Left lung (tissue), 10 donors: Measurements from ENCODE around the gene CEBPZ. TPM values are rescaled to one million over a fixed set of nuclear protein-coding genes. Genes with fewer than 3 reads are reported as not detected.

Experiments used
- ATAC-seq: fragments of 200-7000 bp; cut with Tn5 transposase; one replicate; pipeline ENCODE4 v1.9.1; 2020; ENCODE audit warnings: moderate library complexity
- DNase-seq, 4 donors: peaks; one replicate each; pipeline ENCODE4 v3.0.0-alpha.2; 2013 to 2020
- H3K27ac ChIP-seq, 2 donors: fragments of 200-600 bp; sonication (generic) in 1 of 2; one replicate each; pipeline versions ENCODE4 v1.5.0 to v1.8.0; 2020 to 2021
- H3K27me3 ChIP-seq, 2 donors: fragments of 200-600 bp; sonication (generic) in 1 of 2; one replicate each; pipeline versions ENCODE4 v1.5.0 to v1.8.0; 2020 to 2021
- H3K36me3 ChIP-seq, 2 donors: fragments of 200-600 bp; sonication (generic) in 1 of 2; one replicate each; pipeline versions ENCODE4 v1.5.0 to v1.8.0; 2020 to 2021
- H3K4me1 ChIP-seq, 2 donors: fragments of 200-600 bp; one replicate each; pipeline ENCODE4 v1.8.0; 2021
- H3K4me3 ChIP-seq, 2 donors: fragments of 200-600 bp; sonication (generic) in 1 of 2; one replicate each; pipeline versions ENCODE4 v1.5.0 to v1.8.0; 2020 to 2021; ENCODE audit warnings: mild to moderate bottlenecking in 1 of 2
- H3K9me3 ChIP-seq, 2 donors: fragments of 200-600 bp; sonication (generic) in 1 of 2; one replicate each; pipeline versions ENCODE4 v1.5.0 to v1.8.0; 2020 to 2021
- CTCF ChIP-seq, 2 donors: fragments of 200-600 bp; sonication (generic) in 1 of 2; IDR thresholded peaks; one replicate each; pipeline versions ENCODE4 v1.5.0 to v1.8.0; 2021; ENCODE audit warnings: antibody characterized with exemption in 2 of 2
- intact Hi-C, 2 donors: fragments of 100-400 bp; cut with DNase I; formaldehyde crosslinking; loops; one replicate each; pipeline versions ENCODE4 v1.11.2 to v1.14.2; 2022
- polyA plus RNA-seq, 6 donors: library from polyadenylated mRNA; unstranded; fragments of 120-200 nt; gene quantifications; one replicate each; pipeline ENCODE4 v1.2.1, GENCODE V29; 2013; ENCODE audit not compliant: insufficient read length in 6 of 6
- total RNA-seq, 2 donors: library from RNA; stranded (reverse); fragmentation: NEBNext Ultra II Directional; extraction: Animal tissue kit (Norgen Biotek cat#: 25700); gene quantifications; one replicate each; pipeline ENCODE4 v1.2.1, GENCODE V29; 2021
- donor health status: DM: no; HTN: yes; CAD: no.
- donor health status: DM: no; HTN: no; CAD: no.

The CEBPZ gene
- total and polyA plus RNA-seq, 8 donors: 36.0 to 81.2 (median 71.9) TPM

DNA sequence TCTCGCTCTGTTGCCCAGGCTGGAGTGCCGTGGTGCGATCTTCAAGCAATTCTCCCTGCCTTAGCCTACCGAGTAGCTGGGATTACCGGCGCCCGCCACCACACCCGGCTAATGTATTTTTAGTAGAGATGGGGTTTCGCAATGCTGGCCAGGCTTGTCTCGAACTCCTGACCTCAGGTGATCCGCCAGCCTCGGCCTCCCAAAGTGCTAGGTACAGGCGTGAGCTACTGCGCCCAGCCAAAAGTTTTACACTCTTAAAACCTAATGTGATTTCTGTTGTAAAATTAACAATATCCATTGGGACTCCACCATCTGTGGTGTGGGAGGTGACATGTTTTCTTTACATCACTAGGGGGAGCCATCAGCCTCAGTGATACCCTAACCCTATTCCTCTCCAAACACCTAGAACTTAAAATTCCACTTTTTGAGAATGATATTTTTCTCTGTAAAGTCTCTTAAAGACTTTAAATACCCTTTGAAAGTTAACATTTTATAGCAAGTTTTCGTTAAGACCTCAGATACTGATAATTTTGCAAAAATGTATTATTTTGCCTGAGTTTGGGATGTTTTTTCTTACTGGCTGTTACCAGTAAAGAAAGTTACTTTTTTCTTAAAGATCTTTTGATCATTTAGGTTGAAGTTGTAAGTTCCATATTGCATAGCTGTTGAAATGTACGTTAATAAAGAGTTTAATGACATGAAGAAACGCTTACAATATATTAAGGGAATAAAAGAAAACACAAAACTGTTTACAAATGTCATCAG lies 63.0 kb downstream of the CEBPZ start:
- Histone ChIP-seq H3K36me3 (no peaks in the 10 kb centered on the region), H3K4me1 (peaks cover 0 to 9% of the 10 kb centered on the region in 2 donors), H3K4me3 (no peak overlapping the region), H3K9me3 (peaks cover 0 to 16% of the 10 kb centered on the region in 2 donors), H3K27ac (no peak overlapping the region), H3K27me3 (no peaks in the 10 kb centered on the region)
- intact Hi-C loops: no loop called here
- DNase-seq (peak in 2 of 4 donors; percentile 33 to 55), ATAC-seq (peak; percentile 90)
- peak; percentile 44 to 64 for TF ChIP-seq CTCF (IDR thresholded peaks at IDR 0.05)

GRCh38 chr2:37167636-37168180 lies 63.7 kb downstream of the CEBPZ start:
- DNase-seq: no peak
- H3K9me3 ChIP-seq: peaks cover 0 to 16% of the 10 kb centered on the region in 2 donors
- H3K4me3 ChIP-seq: no peak overlapping the region
- H3K27me3 ChIP-seq: no peaks in the 10 kb centered on the region
- H3K4me1 ChIP-seq: peaks cover 0 to 9% of the 10 kb centered on the region in 2 donors
- TF ChIP-seq CTCF (IDR thresholded peaks at IDR 0.05): no peak
- no peak overlapping the region for H3K27ac ChIP-seq
- no peaks in the 10 kb centered on the region for H3K36me3 ChIP-seq
- intact Hi-C loops: no loop called here
- peak; percentile 59 for ATAC-seq

- intact Hi-C loops: no loop called here
Measured at GRCh38 chr2:37164757-37165156, 66.6 kb downstream of the CEBPZ start.

DNA sequence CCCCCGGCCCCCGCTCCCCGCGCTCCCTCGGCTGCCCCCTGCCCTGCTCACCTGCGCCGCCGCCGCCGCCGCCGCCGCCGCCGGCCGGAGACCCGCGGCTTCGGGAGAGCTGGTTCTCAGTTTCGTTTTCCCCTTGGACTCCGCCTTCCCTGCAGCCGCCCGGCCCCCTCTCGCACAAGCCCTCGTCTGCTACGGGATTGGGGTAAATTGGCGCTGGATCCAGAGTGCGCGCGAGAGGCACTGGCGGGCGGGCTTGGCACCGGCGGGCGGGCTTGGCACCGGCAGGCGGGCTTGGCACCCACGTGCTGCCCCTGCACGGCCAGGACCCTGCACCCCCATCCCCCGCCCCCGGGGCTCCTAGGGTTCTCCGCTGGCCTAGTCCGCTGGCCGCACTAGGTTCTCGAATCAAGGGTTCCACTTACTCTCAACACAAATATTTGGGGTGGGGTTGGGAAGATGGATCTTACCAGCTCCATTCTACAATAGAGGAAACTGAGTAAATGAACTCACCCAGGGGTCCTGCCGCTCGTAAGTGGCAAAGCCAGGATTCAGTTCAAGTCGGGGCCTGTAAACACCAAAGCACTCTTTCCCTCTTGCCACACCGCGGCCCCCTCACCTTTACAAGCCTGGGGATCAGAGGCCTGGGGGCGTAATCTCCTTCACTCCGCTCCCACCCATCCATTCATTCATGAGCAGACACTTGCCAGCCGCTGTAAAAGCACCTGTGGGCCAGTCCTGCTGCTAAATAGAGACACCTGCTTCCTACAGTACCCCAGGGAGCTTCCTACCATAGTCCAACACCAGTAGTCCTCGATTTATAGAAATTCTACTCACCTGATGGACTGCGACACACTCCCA lies 74.3 kb downstream of the CEBPZ start, which contains the start of gene EIF2AK2:
EIF2AK2 (minus strand) TSS at position 124 of the 858 bp plus-strand sequence. CDS start 9,174 bp downstream, outside the sequence.
- H3K36me3 ChIP-seq: peaks cover 0 to 3% of the 10 kb centered on the region in 2 donors
- no peak for TF ChIP-seq CTCF (IDR thresholded peaks at IDR 0.05)
- peak within 1 kb of the TSS; percentile 87 to 90 for H3K27ac ChIP-seq
- ATAC-seq (peak; percentile 94), DNase-seq (peak; percentile 78 to 95 (median 88))
- no peaks in the 10 kb centered on the region for H3K27me3 ChIP-seq
- H3K4me3 ChIP-seq: peak within 1 kb of the TSS; percentile 63 to 82
- H3K4me1 ChIP-seq: peaks cover 10 to 32% of the 10 kb centered on the region in 2 donors
- H3K9me3 ChIP-seq: no peaks in the 10 kb centered on the region
- intact Hi-C loops: no loop called here

More at GRCh38 chr2:37164757-37165156, 66.6 kb downstream of the CEBPZ start:
- Histone ChIP-seq H3K27ac (no peak overlapping the region), H3K9me3 (peaks cover 0 to 16% of the 10 kb centered on the region in 2 donors), H3K27me3 (no peaks in the 10 kb centered on the region), H3K4me3 (no peak overlapping the region), H3K4me1 (peaks cover 0 to 9% of the 10 kb centered on the region in 2 donors), H3K36me3 (no peaks in the 10 kb centered on the region)
- no peak for ATAC-seq
- no peak for DNase-seq
- TF ChIP-seq CTCF (IDR thresholded peaks at IDR 0.05): no peak
